Parathyroid adenoma (tissue), 2 donors: ENCODE measurements around the gene TMEM121.

Source experiments
- H2AFZ ChIP-seq: fragments of 300-600 bp; sonication (generic); one replicate; pipeline ENCODE4 v1.7.0; 2017; ENCODE audit warnings: antibody characterized with exemption, mild to moderate bottlenecking
- H3K27ac ChIP-seq: fragments of 300-600 bp; sonication (generic); one replicate; pipeline ENCODE4 v1.7.0; 2017
- H3K27me3 ChIP-seq: fragments of 300-600 bp; sonication (generic); one replicate; pipeline ENCODE4 v1.7.0; 2017; ENCODE audit warnings: low read length; ENCODE audit not compliant: control insufficient read depth, insufficient read depth
- H3K36me3 ChIP-seq: fragments of 300-600 bp; sonication (generic); one replicate; pipeline ENCODE4 v1.7.0; 2017; ENCODE audit warnings: low read length; ENCODE audit not compliant: control insufficient read depth, insufficient read depth
- H3K4me1 ChIP-seq: fragments of 300-600 bp; sonication (generic); one replicate; pipeline ENCODE4 v1.7.0; 2017; ENCODE audit warnings: control low read depth
- H3K4me2 ChIP-seq: fragments of 300-600 bp; sonication (generic); one replicate; pipeline ENCODE4 v1.7.0; 2017; ENCODE audit warnings: low read length
- H3K4me3 ChIP-seq: fragments of 300-600 bp; sonication (generic); one replicate; pipeline ENCODE4 v1.7.0; 2017; ENCODE audit warnings: low read depth, low read length
- H3K79me2 ChIP-seq: fragments of 300-600 bp; sonication (generic); one replicate; pipeline ENCODE4 v1.7.0; 2017; ENCODE audit warnings: control low read depth
- H3K9ac ChIP-seq: fragments of 300-600 bp; sonication (generic); one replicate; pipeline ENCODE4 v1.7.0; 2017; ENCODE audit warnings: mild to moderate bottlenecking
- H3K9me3 ChIP-seq: fragments of 300-600 bp; sonication (generic); one replicate; pipeline ENCODE4 v1.7.0; 2017; ENCODE audit warnings: low read length; ENCODE audit not compliant: control insufficient read depth
- TF ChIP-seq, protein P1 (sequence below): fragments of 300-600 bp; sonication (generic); IDR thresholded peaks from one replicate; pipeline ENCODE4 v1.7.0; 2017; ENCODE audit warnings: antibody characterized with exemption, mild to moderate bottlenecking
- donor health status: primary hyperparathyroidism.

TMEM121 gene

DNA sequence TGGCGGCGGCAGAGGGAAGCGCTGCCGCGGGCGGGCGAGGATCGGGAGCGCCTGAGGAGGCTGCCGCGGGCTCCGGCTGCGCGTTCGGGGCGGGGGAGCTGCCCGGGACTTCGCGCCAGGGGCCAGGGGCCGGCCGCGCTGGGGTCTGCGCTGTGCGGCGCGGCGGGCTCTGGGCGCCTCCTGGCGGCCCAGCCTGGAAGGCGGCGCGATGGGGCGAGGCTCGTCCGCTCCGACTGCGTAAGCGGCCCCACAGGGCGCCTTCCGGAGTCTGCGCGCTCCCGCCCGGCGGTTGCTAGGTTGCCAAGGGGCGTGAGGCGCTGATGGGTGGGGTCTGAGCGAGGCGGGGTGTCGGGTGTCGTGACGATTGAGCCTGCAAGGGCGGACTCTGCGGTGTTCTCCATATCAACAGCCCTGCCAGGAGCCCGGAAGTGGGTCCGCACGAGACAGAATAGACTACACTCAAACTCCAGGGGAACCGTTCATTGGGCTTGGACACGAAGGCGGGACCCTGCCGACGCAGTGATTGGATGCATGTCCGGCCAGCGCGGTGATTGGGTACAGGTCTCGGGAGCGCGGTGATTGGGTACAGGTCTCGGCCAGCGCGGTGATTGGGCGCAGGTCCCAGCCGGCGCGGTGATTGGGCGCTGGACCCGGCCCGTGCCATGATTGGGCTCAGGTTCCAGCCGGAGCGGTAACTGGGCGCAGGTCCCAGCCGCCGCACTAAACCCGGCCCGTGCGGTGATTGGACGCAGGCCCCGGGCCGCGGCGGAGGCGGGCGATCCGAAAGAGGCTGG lies 35.6 kb upstream of the TMEM121 start, which contains the start of gene TEDC1:
Gene TEDC1, plus strand, starts transcription at position 675 of the 794 bp plus-strand sequence. CDS start 130 bp downstream, outside the sequence.
- TF ChIP-seq, protein P1, sequence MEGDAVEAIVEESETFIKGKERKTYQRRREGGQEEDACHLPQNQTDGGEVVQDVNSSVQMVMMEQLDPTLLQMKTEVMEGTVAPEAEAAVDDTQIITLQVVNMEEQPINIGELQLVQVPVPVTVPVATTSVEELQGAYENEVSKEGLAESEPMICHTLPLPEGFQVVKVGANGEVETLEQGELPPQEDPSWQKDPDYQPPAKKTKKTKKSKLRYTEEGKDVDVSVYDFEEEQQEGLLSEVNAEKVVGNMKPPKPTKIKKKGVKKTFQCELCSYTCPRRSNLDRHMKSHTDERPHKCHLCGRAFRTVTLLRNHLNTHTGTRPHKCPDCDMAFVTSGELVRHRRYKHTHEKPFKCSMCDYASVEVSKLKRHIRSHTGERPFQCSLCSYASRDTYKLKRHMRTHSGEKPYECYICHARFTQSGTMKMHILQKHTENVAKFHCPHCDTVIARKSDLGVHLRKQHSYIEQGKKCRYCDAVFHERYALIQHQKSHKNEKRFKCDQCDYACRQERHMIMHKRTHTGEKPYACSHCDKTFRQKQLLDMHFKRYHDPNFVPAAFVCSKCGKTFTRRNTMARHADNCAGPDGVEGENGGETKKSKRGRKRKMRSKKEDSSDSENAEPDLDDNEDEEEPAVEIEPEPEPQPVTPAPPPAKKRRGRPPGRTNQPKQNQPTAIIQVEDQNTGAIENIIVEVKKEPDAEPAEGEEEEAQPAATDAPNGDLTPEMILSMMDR, result peak; percentile 71
- peaks cover 12% of the 10 kb centered on the region for H3K4me1 ChIP-seq

DNA sequence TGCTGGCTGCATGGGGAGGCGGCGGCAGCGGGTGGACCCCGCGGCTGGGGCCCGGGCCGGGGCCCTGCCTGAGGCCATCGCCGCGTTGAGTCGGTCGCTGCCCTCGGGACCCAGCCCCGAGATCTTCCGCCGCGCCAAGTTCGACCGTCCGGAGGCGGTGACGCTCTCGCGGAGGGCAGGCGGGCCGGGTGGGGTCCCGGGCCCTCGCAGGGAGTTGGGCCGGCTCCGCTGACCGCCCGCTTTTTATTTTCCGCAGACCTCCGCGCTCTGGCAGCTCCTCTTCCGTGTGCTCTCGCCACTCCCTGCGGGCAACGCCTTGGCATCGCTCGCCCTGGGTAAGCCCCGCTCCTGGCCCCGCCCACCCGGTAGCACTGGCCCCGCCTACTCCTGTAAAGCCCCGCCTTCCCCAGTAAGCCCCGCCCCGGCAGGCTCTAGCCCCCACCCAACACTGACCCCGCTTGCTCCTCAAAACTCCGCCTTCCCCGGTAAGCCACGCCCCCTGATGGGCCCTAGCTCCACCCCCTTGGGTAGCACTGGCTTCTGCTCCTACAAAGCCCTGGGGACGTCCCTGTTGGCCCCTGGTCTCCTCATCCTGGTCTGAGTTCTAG lies 34.9 kb upstream of the TMEM121 start:
- Histone ChIP-seq H3K4me2 (peak overlapping the region; percentile 60), H3K9ac (no peak overlapping the region), H3K27me3 (peaks cover 7% of the 10 kb centered on the region), H3K27ac (peak overlapping the region; percentile 60), H3K9me3 (no peaks in the 10 kb centered on the region), H3K36me3 (no peaks in the 10 kb centered on the region), H3K79me2 (no peaks in the 10 kb centered on the region), H3K4me3 (peak overlapping the region; percentile 47), H3K4me1 (peaks cover 5% of the 10 kb centered on the region), H2AFZ (peak overlapping the region; percentile 91)
- TF ChIP-seq, protein P1, result no peak

More for the DNA sequence above, 35.6 kb upstream of the TMEM121 start, which contains the start of gene TEDC1:
- Histone ChIP-seq H3K27me3 (peaks cover 7% of the 10 kb centered on the region), H3K79me2 (no peaks in the 10 kb centered on the region), H3K9ac (peak within 1 kb of the TSS; percentile 82), H3K4me2 (peak within 1 kb of the TSS; percentile 95), H3K9me3 (no peaks in the 10 kb centered on the region), H3K36me3 (no peaks in the 10 kb centered on the region), H2AFZ (peak within 1 kb of the TSS; percentile 91), H3K27ac (peak within 1 kb of the TSS; percentile 97), H3K4me3 (peak within 1 kb of the TSS; percentile 70)

DNA sequence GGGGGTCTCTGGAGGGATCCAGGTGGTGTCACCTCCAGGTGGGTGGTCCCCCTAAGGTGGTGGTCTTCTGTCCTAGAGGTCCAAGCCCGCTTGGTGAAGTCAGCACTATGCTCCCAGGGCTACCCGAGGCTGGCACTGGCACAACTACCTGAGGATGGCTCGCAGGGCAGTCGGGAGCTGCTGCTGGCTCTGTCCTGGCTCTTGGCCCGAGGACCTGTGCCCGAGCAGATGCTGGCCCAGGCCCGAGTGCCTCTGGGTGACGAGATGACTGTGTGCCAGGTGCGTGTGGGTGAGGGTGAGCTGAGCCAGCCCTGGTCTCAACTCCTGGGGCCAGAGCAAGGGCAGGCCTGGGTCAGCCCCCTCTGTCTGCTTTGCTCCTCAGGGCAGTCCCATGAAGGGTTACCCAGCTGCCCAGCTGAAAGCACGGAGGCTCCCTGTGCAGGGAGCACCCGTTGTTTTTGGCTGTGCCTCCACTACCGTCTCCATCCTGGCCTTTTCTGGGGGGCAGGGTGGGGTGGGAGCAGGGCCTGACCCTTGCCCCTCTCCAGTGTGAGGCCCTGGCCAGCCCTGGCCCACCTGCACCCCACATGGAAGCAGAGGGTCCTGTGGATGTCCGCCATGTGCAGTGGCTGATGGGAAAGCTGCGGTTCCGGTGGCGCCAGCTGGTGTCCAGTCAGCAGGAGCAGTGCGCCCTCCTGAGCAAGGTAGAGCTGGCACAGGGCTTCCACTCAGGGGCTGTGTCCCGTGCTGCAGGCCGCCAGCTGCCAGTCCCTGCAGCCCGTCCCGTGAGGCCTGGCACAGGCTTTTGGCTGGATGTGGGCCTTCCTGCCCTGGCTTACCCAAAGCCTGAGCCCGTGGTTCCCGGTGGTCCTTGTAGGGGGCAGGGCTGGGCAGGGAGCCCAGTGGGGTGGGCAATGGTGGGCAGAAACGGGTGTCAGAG lies 34.1 kb upstream of the TMEM121 start:
- no peak overlapping the region for H3K4me3 ChIP-seq
- no peak overlapping the region for H2AFZ ChIP-seq

More for the DNA sequence above, 34.1 kb upstream of the TMEM121 start:
- TF ChIP-seq, protein P1, result no peak
- Histone ChIP-seq H3K27ac (no peak overlapping the region), H3K4me1 (peaks cover 5% of the 10 kb centered on the region), H3K79me2 (no peaks in the 10 kb centered on the region), H3K9ac (no peak overlapping the region), H3K4me2 (no peak overlapping the region), H3K36me3 (no peaks in the 10 kb centered on the region), H3K9me3 (no peaks in the 10 kb centered on the region), H3K27me3 (peaks cover 3% of the 10 kb centered on the region)
